Mesothelial cell of epicardium (in vitro differentiated cells): ENCODE data around the gene CTDNEP1. TPM values are rescaled to one million over a fixed set of nuclear protein-coding genes. Genes with fewer than 3 reads are reported as not detected.

ENCODE experiments used
- DNase-seq, 2 experiments: peaks; one replicate each; pipeline ENCODE4 v3.0.0; 2021; ENCODE audit warnings: low spot score in 2 of 2; ENCODE audit not compliant: unreplicated experiment in 2 of 2
- H3K27ac Mint-ChIP-seq: 2 replicates; pipeline ENCODE4 v1.8.0; 2021; ENCODE audit warnings: mixed read lengths
- H3K27me3 Mint-ChIP-seq: 2 replicates; pipeline ENCODE4 v1.8.0; 2021; ENCODE audit warnings: low read depth, mixed read lengths
- H3K36me3 Mint-ChIP-seq: 2 replicates; pipeline ENCODE4 v1.8.0; 2021; ENCODE audit warnings: mixed read lengths
- H3K4me1 Mint-ChIP-seq: 2 replicates; pipeline ENCODE4 v1.8.0; 2021; ENCODE audit warnings: mixed read lengths
- H3K4me3 Mint-ChIP-seq: 2 replicates; pipeline ENCODE4 v1.8.0; 2021; ENCODE audit warnings: mild to moderate bottlenecking, moderate library complexity, mixed read lengths
- H3K9me3 Mint-ChIP-seq: 2 replicates; pipeline ENCODE4 v1.8.0; 2021; ENCODE audit warnings: mixed read lengths
- total RNA-seq: library from RNA; stranded (reverse); gene quantifications from 3 replicates; pipeline ENCODE4 v1.2.1, GENCODE V29; 2021
- TF ChIP-seq, protein P1 (sequence below): fragments of 200-600 bp; sonication (generic); IDR thresholded peaks from one replicate; pipeline ENCODE4 v1.5.0; 2021; ENCODE audit warnings: antibody characterized with exemption; ENCODE audit not compliant: unreplicated experiment

Gene CTDNEP1
- total RNA-seq, 1 donor from 2014 or later: 130 TPM

DNA sequence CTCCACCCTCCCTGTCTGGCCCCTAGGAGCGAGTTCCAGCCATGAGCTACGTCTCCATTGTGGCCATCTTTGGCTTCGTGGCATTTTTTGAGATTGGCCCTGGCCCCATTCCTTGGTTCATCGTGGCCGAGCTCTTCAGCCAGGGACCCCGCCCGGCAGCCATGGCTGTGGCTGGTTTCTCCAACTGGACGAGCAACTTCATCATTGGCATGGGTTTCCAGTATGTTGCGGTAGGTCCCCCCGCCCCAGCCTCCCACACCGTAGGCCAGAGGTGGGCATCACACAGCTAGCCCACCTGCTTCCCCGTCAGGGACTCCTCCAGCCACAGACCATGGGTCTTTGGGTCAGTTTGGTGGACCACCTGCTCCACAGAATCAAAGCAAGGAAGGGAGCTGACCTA is 34.1 kb upstream of the CTDNEP1 start:
- H3K27ac Mint-ChIP-seq: no peak overlapping the region
- no peaks in the 10 kb centered on the region for H3K9me3 Mint-ChIP-seq
- TF ChIP-seq, protein P1, sequence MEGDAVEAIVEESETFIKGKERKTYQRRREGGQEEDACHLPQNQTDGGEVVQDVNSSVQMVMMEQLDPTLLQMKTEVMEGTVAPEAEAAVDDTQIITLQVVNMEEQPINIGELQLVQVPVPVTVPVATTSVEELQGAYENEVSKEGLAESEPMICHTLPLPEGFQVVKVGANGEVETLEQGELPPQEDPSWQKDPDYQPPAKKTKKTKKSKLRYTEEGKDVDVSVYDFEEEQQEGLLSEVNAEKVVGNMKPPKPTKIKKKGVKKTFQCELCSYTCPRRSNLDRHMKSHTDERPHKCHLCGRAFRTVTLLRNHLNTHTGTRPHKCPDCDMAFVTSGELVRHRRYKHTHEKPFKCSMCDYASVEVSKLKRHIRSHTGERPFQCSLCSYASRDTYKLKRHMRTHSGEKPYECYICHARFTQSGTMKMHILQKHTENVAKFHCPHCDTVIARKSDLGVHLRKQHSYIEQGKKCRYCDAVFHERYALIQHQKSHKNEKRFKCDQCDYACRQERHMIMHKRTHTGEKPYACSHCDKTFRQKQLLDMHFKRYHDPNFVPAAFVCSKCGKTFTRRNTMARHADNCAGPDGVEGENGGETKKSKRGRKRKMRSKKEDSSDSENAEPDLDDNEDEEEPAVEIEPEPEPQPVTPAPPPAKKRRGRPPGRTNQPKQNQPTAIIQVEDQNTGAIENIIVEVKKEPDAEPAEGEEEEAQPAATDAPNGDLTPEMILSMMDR: no peak
- H3K4me3 Mint-ChIP-seq: no peak overlapping the region
- peaks cover 40% of the 10 kb centered on the region for H3K27me3 Mint-ChIP-seq
- H3K36me3 Mint-ChIP-seq: no peaks in the 10 kb centered on the region
- DNase-seq: no peak
- H3K4me1 Mint-ChIP-seq: peaks cover 14% of the 10 kb centered on the region

DNA sequence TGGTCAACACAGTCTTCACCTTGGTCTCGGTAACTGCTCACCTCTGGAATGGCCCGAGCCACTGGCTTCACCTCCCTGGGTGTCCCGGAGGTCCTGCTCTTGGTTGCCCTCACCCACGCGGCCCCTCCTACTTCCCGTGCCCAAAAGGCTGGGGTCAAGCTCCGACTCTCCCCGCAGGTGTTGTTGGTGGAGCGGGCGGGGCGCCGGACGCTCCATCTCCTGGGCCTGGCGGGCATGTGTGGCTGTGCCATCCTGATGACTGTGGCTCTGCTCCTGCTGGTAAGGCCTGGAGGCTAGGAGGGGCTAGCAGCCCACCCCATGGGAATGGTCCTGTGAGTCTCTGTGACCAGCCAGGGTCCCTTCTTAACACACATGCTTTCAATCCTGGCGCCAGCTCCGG is 33.4 kb upstream of the CTDNEP1 start:
- no peak for DNase-seq
- no peak overlapping the region for H3K27ac Mint-ChIP-seq
- H3K36me3 Mint-ChIP-seq: no peaks in the 10 kb centered on the region
- TF ChIP-seq, protein P1: no peak
- H3K27me3 Mint-ChIP-seq: peaks cover 40% of the 10 kb centered on the region
- H3K4me1 Mint-ChIP-seq: peaks cover 15% of the 10 kb centered on the region
- H3K9me3 Mint-ChIP-seq: no peaks in the 10 kb centered on the region
- H3K4me3 Mint-ChIP-seq: no peak overlapping the region

DNA sequence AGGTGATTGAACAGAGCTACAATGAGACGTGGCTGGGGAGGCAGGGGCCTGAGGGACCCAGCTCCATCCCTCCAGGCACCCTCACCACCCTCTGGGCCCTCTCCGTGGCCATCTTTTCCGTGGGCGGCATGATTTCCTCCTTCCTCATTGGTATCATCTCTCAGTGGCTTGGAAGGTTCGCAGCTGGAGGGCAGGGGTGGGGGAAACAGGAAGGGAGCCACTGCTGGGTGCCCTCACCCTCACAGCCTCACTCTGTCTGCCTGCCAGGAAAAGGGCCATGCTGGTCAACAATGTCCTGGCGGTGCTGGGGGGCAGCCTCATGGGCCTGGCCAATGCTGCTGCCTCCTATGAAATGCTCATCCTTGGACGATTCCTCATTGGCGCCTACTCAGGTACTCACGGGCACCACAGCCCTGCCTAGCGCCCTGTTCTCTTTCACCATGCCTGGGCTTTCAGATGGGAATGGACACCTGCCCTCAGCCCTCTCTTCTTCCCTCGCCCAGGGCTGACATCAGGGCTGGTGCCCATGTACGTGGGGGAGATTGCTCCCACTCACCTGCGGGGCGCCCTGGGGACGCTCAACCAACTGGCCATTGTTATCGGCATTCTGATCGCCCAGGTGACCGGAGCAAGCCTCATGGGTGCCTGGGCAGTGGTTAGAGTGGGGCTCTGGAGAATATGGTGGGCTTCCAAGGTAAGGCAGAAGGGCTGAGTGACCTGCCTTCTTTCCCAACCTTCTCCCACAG is 32.1 kb upstream of the CTDNEP1 start:
- Mint-ChIP-seq H3K9me3 (no peaks in the 10 kb centered on the region), H3K27ac (no peak overlapping the region), H3K36me3 (no peaks in the 10 kb centered on the region), H3K4me3 (no peak overlapping the region), H3K4me1 (peaks cover 15% of the 10 kb centered on the region), H3K27me3 (peaks cover 39% of the 10 kb centered on the region)
- TF ChIP-seq, protein P1: no peak
- DNase-seq: no peak

DNA sequence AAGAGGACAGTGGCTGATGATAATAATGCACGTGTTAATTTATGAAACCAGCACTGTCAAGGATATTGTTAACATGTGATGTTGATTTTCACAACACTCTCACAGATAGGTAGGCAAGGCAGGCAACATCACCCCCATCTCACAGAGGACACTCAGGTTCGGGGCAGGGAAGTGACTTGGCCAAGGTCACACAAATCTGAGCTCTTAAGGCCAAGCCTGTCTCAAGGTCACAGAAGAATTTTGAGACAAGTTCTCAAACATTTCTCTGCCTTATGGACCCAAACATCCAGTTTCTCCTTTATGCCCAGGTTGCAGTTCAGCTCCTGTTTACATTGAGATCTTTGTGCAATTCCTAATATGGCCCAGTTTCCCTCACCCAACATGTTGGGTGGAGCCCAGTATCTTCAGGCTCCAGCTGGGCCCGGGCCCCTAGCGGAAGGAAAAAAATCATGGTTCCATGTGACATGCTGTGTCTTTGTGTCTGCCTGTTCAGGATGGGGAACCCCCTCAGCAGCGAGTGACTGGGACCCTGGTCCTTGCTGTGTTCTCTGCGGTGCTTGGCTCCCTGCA is 31.3 kb upstream of the CTDNEP1 start:
- Mint-ChIP-seq H3K4me1 (peaks cover 15% of the 10 kb centered on the region), H3K27ac (no peak overlapping the region), H3K36me3 (no peaks in the 10 kb centered on the region), H3K4me3 (peak overlapping the region; percentile 73), H3K27me3 (peaks cover 31% of the 10 kb centered on the region), H3K9me3 (no peaks in the 10 kb centered on the region)
- no peak for DNase-seq
- TF ChIP-seq, protein P1: no peak

DNA sequence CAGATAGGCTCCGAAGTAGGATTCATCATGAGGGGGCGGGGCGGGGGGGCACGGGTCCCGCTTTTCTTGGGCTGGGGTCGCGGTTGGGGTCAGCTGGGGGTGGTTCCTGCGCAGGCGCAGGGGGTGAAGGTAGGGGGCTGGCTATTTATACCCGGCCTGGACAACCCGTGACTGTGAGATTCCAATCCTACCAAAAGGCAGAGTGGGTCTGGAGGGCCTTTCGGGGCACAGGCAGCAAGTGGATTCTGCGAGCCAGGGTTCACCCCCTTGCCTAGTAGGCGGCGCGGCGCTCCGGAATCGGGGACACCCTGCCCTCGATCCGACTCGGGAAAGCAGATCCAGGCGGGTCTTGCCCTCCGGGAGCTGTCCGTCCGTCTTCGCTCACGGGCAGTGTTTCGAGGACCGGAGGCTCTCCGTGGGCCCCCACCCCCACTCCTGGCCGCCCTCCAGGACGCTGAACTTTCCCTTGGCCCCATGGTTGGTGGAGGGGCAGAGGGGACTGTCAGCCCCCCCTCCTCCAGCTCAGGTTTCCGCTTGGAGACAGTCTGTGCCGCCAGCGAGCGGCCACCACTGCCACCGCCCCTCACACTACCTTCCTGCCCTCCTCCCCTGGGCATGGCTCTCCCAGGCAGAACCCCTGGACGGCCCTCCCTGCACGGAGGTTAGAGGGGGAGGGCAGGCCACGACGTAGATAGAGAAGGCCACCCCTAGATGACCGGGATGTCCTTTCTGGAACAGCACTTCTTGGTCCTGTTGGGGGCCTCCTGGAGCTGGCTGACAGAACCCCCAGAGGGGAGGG is 30.6 kb upstream of the CTDNEP1 start:
- H3K27ac Mint-ChIP-seq: no peak overlapping the region
- H3K4me3 Mint-ChIP-seq: peak overlapping the region; percentile 73
- peaks cover 15% of the 10 kb centered on the region for H3K4me1 Mint-ChIP-seq
- peaks cover 28% of the 10 kb centered on the region for H3K27me3 Mint-ChIP-seq
- DNase-seq: no peak
- no peaks in the 10 kb centered on the region for H3K9me3 Mint-ChIP-seq
- TF ChIP-seq, protein P1: no peak
- H3K36me3 Mint-ChIP-seq: no peaks in the 10 kb centered on the region
